OCI-LY7 (cell line): ENCODE measurements around the gene ARHGEF35. TPM values are rescaled to one million over a fixed set of nuclear protein-coding genes. Genes with fewer than 3 reads are reported as not detected.
"Not testable (repeated sequence)": the region's sequence is repeated elsewhere in the genome, so short reads cannot be mapped to it uniquely, and the experiment has no call there.

Experiments
- BruUV-seq: library from RNA; stranded (reverse); fragments of 400-500 nt; replicated peaks from 2 replicates; lab custom pipeline; 2021; lab: Mats Ljungman, UMichigan
- CTCF ChIA-PET: fragments of 300-600 bp; sonication (Branson Sonifier 250); formaldehyde crosslinking; loops from one replicate; lab custom pipeline; 2022; ENCODE audit warnings: antibody characterized with exemption; ENCODE audit not compliant: unreplicated experiment; lab: Charles Lee
- POLR2A ChIA-PET: fragments of 300-600 bp; sonication (Branson Sonifier 250); formaldehyde crosslinking; loops from one replicate; lab custom pipeline; 2022; ENCODE audit warnings: antibody characterized with exemption; lab: Charles Lee
- DNase-seq: peaks from one replicate; pipeline ENCODE4 v3.0.0-alpha.2; 2015; ENCODE audit warnings: low spot score
- H2AFZ ChIP-seq: fragments of 200-600 bp; sonication (generic), shearing (Covaris generic); 2 replicates; pipeline ENCODE4 v1.6.1; 2014; ENCODE audit warnings: mild to moderate bottlenecking, antibody characterized with exemption, low read length, moderate library complexity
- H3K27ac ChIP-seq: fragments of 200-600 bp; sonication (generic); 2 replicates; pipeline ENCODE4 v1.5.1; 2014; ENCODE audit warnings: mixed run types, low read depth, mild to moderate bottlenecking, moderate library complexity, low read length, inconsistent platforms; ENCODE audit not compliant: poor library complexity, severe bottlenecking
- H3K36me3 ChIP-seq: fragments of 200-600 bp; sonication (generic); 2 replicates; pipeline ENCODE4 v1.6.1; 2014; ENCODE audit warnings: mild to moderate bottlenecking, antibody characterized with exemption, low read length, moderate library complexity, mixed read lengths; ENCODE audit not compliant: insufficient read depth
- H3K4me1 ChIP-seq: fragments of 200-600 bp; sonication (generic); 2 replicates; pipeline ENCODE4 v1.5.1; 2014; ENCODE audit warnings: mild to moderate bottlenecking, low read length; ENCODE audit not compliant: insufficient read depth, poor library complexity, severe bottlenecking
- H3K4me2 ChIP-seq: fragments of 200-600 bp; sonication (generic); 2 replicates; pipeline ENCODE4 v1.6.1; 2014; ENCODE audit warnings: mild to moderate bottlenecking, low read length
- H3K4me3 ChIP-seq: fragments of 200-600 bp; sonication (generic); 2 replicates; pipeline ENCODE4 v1.5.1; 2014; ENCODE audit warnings: mild to moderate bottlenecking, low read depth, low read length; ENCODE audit not compliant: poor library complexity, severe bottlenecking
- H3K79me2 ChIP-seq: fragments of 200-600 bp; sonication (generic); 2 replicates; pipeline ENCODE4 v1.6.1; 2016; ENCODE audit warnings: low read depth, mild to moderate bottlenecking, low read length, moderate library complexity, mixed read lengths; ENCODE audit not compliant: insufficient read depth
- H3K9me2 ChIP-seq: fragments of 200-600 bp; sonication (generic); 2 replicates; pipeline ENCODE4 v1.6.1; 2016; ENCODE audit warnings: mild to moderate bottlenecking, low read length, mixed read lengths; ENCODE audit not compliant: insufficient read depth
- H3K9me3 ChIP-seq: fragments of 200-600 bp; sonication (generic); 2 replicates; pipeline ENCODE4 v1.6.1; 2014; ENCODE audit warnings: mild to moderate bottlenecking, mixed run types, low read length, mixed read lengths
- H4K20me1 ChIP-seq: fragments of 200-600 bp; sonication (generic); 2 replicates; pipeline ENCODE4 v1.6.1; 2014; ENCODE audit warnings: mild to moderate bottlenecking, antibody characterized with exemption, low read length, moderate library complexity, mixed read lengths; ENCODE audit not compliant: insufficient read depth
- intact Hi-C: fragments of 100-400 bp; cut with micrococcal nuclease; formaldehyde crosslinking; loops from one replicate; pipeline ENCODE4 v1.10.0; 2022; ENCODE audit not compliant: unreplicated experiment
- total RNA-seq, 2 experiments: library from RNA; depleted of rRNA in 1 of 2; stranded (reverse); fragments of >200 nt in 1 of 2; shearing (Covaris generic) in 1 of 2; gene quantifications; 2 replicates each; pipeline ENCODE4 v1.2.3, GENCODE V29; 2014 to 2022

Gene ARHGEF35
- total RNA-seq, 2 experiments from 2014 or later: not detected

DNA sequence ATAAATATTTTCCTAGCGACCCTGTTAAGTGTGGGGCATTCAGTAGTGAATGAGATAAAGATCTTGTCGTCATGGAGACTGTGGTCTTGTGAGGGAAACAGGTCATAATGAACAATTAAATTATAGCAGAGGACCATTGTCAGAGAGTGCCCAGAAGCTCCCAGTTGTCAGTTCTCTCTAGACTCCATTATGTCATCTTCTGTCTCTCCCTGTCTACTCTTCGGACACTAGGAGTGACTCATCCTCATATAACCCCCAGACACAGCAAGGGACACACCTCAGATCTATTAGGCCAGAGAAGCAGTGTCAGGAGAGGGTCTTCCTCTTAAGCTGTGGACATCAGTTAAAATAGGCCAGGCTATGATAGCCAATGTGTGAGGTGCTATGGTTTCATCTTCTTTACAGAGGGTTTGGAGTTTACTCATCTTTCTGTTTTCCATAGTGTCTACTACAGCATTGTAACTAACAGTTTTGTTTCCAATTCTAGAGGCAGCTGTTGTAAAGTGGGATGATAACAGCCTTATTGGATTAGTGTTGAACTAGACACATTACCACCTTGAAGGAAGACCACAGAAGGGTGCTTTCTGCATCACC lies 7.0 kb downstream of the ARHGEF35 start:
- H3K9me2 ChIP-seq, H3K4me2 ChIP-seq, POLR2A ChIA-PET, DNase-seq, H3K4me3 ChIP-seq, H3K36me3 ChIP-seq, CTCF ChIA-PET, H4K20me1 ChIP-seq, H3K27ac ChIP-seq, intact Hi-C loops, H2AFZ ChIP-seq, H3K79me2 ChIP-seq, H3K9me3 ChIP-seq, BruUV-seq, H3K4me1 ChIP-seq: not testable (repeated sequence)

DNA sequence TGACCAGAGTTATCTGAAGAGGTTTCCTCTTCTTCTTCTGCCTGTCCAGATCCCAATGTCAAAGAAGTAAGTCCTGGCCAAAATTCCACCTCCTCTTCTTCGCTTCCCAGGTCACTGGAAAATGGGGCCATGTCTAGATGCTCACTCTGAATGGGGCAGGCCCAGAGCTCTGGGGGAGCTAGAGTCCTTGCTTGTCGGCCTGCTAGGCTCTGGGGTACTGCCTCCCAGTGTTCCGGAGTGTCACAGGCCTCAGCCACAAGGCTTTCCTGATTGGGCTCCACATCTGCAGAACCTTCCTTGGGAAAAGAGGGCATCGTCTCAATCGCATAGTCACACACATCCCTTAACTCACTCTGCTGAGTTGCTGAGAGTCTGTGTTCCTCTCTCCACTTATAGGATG lies 7.8 kb downstream of the ARHGEF35 start:
- not testable (repeated sequence) for H3K4me1 ChIP-seq, H4K20me1 ChIP-seq, BruUV-seq

DNA sequence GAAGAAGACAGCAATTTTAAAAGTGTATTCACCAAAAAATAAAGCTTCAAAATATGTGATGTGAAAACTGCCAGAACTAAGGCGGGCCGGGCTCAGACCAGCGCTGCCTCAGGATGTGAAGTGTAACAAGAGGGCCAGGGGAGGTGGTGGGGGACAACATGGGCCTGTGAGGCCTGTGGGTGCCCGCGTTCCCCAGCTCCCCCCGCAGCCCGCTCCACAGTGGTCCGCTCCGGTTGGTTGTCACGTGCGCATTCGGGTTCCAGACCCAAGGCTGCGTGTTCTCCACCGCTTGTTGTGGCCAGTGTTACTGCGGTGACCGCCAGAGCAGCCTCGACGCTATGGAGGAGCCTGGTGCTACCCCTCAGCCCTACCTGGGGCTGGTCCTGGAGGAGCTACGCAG lies 12.5 kb downstream of the ARHGEF35 start, which contains the start of gene CTAGE4:
TSS of gene CTAGE4 (plus strand) at position 301 of the 400 bp plus-strand sequence. CDS start at position 339, 38 bp downstream.
- DNase-seq, intact Hi-C loops, H3K4me1 ChIP-seq, BruUV-seq, H3K27ac ChIP-seq, H3K36me3 ChIP-seq, POLR2A ChIA-PET, H3K4me2 ChIP-seq, H4K20me1 ChIP-seq, H3K9me3 ChIP-seq, H3K4me3 ChIP-seq, CTCF ChIA-PET, H3K9me2 ChIP-seq, H2AFZ ChIP-seq, H3K79me2 ChIP-seq: not testable (repeated sequence)

More for the DNA sequence above, 7.8 kb downstream of the ARHGEF35 start:
- H3K9me2 ChIP-seq, POLR2A ChIA-PET, CTCF ChIA-PET, DNase-seq, H3K4me3 ChIP-seq, H3K36me3 ChIP-seq, H2AFZ ChIP-seq, intact Hi-C loops, H3K79me2 ChIP-seq, H3K27ac ChIP-seq, H3K9me3 ChIP-seq, H3K4me2 ChIP-seq: not testable (repeated sequence)

DNA sequence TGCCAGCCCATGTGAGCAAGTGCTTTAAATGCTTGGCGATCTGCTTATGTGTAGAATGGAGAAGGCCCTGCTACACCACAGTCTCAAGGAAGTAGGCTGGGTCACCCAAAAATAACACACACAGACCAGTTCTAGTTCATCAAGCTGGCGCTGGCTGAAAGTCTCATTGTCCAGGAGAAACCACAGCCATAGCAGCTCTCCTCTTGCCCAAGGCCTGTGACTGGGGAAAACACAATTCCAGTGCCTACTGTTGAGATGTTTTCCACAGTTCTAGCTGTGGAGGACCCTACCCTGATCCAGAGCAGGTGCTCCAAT lies 16.5 kb downstream of the ARHGEF35 start:
- H3K27ac ChIP-seq, POLR2A ChIA-PET, H3K4me2 ChIP-seq, H2AFZ ChIP-seq, H3K4me3 ChIP-seq, H4K20me1 ChIP-seq, BruUV-seq, CTCF ChIA-PET, H3K4me1 ChIP-seq, DNase-seq, H3K36me3 ChIP-seq, H3K9me3 ChIP-seq, H3K79me2 ChIP-seq, H3K9me2 ChIP-seq, intact Hi-C loops: not testable (repeated sequence)
